NCI-H1105 treated with DMSO at 0.1 percent for 48 hours (cell line): ENCODE measurements around the gene DIP2C.
"Not testable (repeated sequence)": the region's sequence is repeated elsewhere in the genome, so short reads cannot be mapped to it uniquely, and the experiment has no call there.

Experiments
- DNase-seq: peaks from one replicate; lab custom pipeline; 2025; lab: John Stamatoyannopoulos, UW

DIP2C gene

DNA sequence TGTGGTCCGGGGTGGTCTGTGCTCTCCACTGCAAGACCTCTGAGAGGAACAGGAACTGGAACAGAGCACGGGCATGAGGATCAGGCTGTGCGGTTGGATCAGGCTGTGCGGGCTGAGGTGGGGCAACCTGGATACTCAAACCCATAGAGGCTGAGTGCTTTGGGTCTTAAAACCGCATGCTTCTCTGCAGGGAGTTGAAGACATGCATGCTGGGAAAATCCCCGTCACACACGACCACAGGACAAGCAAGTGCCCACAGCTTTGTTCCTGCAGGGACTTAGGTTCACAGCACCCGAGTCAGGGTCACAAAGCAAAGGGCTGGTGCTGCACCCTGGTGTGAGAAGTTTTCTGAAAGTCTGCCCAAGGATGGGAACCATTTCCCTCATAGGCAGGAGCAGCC, 333.0 kb downstream of the DIP2C start:
- no peak for DNase-seq

DNA sequence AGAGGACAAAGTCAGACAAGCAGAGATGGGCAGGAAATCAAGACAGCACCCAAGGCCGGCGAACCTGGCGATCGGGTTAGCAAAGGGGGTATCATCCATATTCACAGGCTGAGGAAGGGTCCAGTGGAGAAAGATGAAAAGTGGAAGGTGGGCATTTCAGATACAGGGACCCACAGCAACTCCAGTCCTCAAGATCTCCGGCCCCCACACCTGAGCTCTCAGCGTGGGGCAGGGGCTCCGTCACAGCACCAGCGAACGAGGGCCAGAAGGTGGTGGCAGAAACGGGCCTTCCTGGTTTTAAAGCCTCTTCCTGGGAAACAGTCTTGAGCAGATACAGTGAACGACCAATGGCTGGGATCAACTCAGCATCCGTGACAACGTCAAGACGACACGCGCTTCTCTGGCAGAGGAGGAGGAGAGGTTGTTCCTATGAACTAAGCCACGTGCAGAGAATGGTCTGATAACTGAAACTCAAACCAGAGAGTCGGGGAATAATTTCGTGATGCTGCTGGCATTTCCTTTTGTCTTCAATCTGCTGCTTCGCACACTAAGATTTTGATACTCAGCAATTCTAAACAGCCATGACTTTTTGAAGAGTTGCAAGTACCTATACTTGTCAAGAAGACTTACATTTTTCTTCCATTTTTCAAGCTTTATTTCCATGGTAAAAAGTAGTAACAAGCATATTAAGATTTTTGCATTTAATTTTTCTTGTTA, 334.4 kb downstream of the DIP2C start:
- no peak for DNase-seq

DNA sequence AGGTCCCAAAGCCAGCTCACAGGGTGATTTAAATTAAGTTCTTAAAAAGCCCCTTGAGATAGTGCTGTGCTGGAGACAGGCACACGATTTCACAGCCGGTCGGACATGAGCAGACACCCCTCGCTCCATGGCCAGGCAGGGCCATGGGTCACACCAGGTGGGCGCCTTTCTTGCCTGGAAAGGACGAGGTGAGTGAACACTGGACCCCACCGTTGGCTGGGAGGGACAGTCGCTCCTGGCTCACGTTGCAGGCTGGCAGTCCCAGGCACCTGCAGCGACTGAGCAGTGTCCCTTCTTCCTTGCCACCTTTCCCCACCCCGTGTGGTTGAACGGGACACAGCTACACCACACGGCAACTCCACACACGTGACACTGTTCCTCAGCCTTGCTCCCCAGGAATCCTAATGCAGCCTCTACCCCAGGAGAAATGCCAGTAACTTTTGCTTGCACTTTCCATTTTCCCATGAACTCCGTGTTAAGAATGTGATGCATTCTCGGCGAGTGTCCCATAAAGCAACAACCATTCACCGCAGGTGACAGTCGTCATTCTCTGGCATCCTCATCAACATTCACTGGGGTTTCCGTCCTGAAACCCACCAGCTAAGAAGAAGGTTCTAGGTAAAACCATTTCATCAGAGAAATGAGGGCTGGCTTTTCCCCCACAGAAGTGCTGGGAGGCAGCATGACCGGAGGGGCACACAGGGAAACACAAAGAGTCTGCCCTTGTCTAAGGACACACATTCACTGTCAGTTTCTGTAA, 336.8 kb downstream of the DIP2C start:
- DNase-seq = no peak

DNA sequence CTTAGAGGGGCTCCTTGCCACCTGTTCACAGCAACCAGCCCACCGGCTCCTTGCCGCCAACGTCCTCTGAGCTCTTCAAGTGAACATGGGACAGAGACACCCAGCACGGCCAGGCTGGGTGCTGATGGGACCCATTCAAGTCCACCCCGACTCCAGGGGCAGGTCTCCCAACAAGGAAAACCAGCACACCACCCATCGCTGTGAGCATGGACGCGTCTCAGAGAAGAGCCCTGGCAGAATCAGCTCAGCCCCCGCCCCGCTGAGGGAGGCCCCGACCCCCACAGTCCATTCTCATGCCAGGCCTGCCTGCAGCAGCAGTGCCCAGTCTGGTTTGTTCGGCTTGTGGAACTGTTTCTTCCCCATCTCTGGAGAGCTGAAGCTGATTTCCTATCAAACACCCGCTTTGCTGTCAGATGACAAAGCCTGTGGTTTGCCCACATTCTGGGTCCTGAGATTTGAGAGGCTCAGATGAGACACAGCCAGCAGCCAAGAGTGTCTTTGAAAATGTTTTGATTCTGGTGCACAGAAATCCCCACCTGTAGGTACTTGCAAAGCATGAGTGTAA, 337.6 kb downstream of the DIP2C start:
- DNase-seq = no peak

DNA sequence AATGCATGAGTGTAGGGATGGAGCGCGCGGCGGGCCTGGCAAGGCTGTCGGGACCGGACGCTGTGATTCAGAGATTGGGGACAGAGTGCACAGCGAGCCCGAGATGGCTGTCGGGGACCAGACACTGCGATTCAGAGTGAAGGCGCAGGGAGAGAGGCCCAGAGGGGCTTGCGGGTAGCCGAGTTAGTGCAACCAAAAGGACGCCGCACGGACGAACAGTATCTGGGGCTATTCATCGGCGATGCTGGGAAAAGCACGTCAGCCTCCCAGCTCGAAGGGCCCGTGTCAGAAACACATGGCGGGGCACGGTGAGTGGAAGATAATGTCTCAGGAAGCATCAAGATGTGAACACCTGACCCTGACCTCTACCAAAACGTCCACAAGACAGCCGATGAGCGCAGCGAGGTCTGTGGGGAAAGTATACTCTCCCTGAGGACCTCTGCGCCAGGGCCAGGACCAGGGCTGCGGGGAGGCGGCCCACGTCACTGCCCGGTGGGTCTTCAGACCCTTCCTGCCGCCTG, 338.4 kb downstream of the DIP2C start:
- DNase-seq = no peak

DNA sequence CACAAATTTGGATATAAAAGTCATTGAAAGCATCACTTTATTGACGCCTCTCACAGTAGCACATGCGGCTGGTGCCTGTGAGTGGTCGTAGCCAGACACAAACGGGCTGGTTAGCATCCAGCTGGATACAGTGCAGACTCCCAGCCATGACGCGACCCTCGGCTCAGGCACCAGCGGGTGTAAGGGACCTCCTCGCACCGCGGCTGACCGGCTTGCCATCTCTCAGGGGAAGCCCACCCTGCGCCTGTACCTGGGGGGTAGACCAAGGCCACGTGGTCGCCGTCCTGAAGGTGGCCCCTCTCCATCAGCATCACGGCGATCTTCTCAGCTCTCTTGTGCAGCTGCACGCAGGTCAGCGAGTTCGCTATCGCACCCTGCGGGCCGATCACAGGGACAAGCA, 340.4 kb downstream of the DIP2C start:
- DNase-seq = no peak

DNA sequence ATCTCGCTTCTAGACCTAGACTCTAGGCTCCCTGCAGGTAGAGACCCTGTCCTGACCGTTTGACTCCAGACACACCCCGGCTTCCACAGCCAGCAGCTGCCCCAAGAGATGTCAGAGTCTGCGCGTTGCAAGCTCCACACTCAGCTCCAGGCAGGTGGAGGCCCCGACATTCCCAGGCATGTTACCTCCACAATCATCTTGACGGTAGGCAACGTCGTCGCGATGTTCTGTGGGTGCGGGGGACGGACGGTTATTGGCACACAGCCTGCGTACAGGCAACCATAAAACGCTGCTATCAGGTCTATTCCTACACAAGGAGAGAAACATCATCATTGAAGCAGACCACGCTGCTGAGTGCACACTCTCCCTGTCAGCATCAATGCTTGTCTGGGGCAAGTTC, 341.0 kb downstream of the DIP2C start:
- DNase-seq = no peak

DNA sequence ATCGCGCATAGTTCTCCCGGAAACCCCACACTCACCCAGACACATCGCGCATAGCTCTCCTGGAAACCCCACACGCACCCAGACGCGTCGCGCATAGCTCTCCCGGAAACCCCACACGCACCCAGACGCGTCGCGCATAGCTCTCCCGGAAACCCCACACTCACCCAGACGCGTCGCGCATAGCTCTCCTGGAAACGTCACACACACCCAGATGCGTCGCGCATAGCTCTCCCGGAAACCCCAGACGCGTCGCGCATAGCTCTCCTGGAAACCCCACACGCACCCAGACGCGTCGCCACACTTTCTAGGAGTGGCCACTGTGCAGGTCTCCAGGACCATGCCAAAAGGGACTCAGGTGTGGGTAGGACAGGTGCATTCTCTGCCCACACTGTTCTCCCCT, 341.7 kb downstream of the DIP2C start:
- not testable (repeated sequence) for DNase-seq

DNA sequence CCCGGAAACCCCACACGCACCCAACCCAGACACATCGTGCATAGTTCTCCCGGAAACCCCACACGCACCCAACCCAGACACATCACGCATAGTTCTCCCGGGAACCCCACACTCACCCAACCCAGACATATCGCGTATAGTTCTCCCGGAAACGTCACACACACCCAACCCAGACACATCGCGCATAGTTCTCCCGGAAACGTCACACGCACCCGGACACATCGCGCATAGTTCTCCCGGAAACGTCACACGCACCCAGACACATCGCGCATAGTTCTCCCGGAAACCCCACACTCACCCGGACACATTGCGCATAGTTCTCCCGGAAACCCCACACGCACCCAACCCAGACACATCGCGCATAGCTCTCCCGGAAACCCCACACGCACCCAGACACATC, 342.3 kb downstream of the DIP2C start:
- DNase-seq = not testable (repeated sequence)

DNA sequence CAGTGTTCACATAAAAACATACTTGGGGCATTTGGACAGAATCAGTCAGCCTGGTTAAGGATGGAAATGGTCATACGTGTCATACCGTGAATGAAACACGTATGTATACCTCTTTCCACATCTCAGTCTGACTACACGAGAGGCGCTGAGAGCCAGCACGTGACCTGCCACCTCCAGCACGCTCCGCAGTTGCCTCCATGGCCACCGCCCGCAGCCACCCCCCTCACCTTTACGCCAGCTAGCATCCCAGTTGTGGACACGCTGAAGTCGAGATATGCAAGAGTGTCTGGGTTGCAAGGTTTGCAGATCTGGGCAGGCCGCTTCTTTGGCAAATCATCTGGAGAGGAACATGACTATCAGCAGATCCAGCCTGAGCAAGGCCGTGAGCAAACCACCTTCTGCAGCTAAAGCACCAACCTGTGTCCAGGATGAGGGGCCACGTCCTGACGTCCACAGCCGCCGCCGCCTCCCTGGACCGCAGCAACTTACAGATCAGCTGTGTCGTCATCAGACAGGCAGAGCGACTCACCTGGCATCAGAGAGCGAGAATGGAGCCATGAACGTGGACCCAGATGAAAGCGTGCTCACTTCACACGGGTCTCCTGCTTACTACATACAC, 344.8 kb downstream of the DIP2C start:
- no peak for DNase-seq

DNA sequence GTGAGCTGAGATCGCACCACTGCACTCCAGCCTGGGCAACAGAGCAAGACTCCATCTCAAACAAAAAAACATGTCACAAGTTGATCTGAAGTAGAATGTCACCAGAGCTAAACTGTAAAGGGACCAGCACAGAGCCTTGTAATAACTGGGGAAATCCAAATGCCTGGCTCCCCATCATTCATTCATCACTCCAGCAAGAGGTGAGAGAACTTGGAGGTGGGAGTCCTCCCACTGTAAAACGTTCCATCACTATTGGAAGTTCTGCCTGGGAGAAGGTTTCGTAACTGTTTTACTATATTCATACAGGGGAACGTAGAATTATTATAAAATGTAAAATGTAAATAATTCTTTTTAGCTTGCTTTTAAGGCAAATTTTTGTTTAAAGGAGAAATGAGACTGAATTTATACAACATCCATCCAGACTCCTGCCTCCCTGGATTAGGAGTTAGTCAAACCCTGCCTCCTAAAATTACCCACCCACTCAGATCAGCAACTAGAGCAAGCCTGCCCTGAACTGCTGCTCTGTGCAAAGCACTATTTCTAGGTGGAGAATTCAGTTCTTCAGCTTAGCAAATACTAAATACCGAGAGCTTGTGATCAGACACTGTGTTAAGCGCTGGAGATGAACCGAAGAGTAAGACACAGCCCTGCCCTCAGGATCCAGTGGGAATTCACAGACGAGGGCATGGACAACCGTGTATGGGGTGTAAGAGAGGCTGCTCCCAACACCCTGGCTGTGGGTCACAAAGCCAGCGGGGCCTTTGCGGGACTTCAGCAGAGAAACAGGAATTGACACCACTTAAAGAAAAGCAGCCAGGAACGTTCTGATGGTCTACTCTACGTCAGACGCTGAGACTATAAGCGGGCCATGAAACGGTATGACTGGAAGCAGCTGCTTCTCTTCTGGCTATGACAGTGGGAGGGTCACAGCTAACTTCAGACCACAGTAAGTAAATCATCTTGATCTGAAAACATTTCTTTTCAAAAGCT, 345.9 kb downstream of the DIP2C start:
- DNase-seq = no peak

DNA sequence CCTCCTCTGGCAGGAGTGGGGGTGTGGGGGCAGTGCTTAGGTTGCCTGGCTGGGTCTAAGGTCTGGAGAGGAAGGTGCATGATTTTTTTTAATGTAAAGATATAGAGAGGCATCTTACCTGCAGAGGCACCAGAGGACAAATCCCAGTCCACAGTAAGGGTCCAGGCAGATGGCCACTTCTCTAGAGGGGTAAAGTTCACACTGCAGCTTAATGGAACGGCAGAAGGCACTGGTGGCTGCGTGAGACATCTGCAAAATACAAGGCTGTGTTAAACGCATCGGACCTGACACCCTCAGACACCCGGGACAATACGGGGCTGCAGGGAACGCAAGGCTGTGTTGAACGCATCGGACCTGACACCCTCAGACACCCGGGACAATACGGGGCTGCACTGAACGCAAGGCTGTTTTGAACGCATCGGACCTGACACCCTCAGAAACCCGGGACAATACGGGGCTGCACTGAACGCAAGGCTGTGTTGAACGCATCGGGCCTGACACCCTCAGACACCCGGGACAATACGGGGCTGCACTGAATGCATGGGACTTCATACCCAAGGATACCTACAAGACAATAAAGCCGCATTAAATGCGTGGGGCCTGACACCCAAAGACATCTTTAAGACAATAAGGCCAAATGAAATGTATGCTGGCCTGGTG, 348.3 kb downstream of the DIP2C start:
- DNase-seq = no peak

DNA sequence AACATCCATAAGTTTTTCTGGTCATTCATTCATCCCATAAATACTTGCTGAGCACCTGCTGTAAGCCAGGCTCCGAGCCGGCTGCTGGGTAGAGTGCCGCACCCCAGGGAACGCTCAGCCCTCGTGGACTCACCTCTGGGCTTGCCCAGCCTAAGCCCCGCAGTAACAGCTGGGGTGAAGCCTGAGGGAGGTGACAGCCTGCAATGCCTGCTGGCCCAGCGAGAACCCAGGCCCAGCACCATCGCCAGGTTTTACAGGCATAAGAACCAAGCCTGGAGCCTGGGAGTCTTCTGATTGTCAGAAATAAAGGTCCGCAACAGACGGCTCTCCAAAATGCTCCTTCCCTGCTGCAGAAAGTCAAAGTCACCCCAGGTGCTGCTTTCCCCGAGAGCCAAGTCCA, 348.8 kb downstream of the DIP2C start:
- no peak for DNase-seq

DNA sequence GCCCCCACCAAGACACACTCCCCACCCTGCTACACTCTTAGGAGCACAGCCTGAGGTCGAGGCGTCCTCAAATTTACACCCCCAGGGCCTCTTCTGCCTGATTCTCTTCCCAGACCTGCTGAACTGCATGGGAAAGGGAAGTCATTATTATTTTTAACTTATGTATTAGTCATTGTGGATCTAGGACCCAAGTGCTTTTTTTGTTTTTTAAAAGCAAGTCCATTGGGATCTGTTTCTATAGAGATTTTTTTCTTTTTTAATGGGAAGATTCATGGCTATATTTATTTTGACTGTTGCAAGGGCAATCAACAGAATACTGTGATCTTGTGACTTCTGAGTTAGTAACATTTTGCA, 350.5 kb downstream of the DIP2C start:
- no peak for DNase-seq

DNA sequence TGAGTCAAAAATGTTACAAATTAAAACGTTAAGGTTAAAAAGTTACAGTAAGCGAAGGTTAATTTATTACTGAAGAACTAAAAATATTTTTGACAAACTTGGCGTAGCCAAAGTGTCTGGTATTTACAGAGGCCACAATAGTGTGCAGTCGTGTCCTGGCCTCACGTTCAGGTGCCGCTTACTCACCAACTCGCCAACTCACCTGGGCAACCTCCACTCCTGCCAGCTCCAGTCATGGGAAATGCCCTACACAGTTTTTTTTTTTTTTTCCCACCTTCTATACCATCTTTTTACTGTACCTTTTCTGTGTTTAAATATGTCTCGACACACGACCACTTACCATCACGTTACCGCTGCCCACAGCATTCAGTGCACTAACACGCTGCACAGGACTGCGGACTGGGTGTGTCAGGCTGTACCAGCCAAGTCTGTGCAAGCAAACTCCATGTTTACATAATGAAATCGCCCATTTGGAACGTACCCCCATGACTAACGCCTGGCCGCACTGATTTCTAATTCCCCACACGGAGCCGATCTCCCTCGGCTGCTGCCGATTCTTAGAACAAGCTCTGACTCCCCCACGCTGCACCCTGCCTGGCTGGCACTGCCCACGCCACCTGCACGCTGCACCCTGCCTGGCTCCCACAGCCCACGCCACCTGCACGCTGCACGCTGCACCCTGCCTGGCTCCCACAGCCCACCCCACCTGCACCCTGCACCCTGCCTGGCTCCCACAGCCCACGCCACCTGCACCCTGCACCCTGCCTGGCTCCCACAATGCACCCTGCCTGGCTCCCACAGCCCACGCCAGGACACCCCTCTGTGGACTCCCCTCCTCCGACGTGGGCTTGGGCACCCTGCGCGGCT, 351.1 kb downstream of the DIP2C start:
- DNase-seq = no peak

DNA sequence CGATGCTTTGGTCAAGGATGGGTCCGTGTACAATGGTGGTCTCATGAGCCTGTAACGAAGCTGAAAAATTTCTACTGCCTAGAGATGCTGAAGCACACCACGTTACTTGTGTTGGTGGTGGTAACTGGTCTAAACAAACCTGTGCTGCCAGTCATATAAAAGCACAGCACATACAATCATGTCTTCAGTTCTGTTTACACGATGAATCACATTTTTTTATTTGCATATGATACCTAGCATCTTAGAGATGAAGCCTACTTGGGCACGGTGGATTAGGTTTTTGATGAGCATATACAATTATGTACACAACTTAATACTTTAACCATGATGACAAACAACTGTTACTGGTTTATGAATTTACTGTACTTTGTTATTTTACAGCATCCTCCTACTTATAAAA, 353.2 kb downstream of the DIP2C start:
- DNase-seq = no peak

DNA sequence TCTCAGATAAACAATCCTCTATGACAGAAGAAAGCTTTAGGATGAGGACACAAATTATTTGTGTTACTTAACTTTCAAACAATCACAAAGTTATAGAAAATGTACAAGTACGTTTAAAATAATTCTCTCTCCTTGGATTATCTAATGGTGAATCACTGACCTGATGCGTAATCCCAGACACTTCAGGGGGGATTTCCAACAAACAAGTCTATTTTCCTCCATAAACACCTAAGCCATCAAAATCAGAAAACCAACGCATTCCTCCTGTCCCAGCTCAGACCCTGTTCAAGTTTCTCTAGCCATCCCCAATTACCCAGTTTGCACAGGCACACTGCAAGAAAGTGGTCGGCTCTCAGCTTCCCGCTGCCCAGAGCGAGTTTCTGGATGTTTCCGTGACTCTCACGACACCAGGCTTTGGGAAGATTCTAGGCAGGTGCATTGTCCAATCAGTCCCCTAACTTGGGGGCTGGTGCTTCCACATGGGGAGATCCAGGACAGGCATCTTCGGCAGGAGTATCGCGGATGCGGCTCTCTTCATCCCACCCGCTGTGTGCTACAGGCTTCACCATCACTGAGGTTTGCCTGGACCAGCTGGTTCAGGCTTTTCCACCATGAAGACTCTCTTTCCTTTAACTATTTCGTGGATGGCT, 354.2 kb downstream of the DIP2C start:
- no peak for DNase-seq

DNA sequence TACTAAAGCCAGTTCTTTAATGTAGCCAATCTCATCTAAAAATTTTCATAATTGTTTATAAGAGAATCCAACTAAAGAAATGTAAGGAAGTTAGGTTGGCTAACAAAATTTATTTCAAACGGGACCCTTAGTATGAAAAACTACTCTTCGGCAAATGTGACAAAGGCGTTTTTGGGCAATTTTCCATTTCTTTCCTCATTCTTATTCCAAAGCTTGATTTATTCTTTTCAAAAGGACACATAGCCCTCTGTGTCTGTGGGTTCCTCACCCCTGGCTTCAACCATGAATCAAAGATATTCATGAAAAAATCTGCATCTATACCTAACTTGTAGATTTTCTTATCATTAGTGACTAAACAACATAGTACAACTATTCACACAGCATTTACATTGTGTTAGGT, 358.3 kb downstream of the DIP2C start:
- DNase-seq = no peak

DNA sequence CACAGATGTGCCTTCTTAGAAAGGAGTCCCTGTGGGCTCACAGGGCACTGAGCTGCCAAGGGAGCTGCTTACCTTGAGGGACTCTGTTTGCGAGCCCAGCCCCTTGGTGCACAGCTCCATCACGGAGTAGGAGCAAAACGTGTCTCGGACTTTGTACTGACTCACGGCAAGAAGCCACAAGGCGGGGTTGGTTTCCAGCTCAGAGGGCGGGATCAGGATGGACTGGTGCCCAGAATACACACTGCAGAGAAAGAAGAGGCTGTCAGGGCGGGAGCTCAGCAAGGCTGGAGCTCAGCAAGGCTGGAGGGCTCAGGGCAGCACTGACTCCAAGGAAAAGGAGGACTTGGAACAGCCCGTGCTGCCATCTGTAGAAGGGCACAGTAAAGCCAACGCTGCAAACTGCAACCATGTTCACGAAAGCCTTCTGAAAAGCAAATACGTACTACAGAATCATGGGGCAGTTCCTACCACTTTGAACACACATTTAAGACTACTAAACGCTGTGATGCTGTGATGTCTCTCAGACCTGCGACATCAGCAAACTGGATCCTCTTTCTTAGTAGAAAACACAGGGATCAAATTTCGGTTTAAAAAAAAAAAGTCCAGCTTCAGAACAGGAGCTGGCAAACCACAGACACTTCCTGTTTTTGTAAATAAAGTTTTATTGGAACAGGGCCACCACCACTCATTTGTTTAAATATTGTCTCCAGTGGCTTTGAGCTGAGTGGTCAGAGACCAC, 359.9 kb downstream of the DIP2C start:
- peak; percentile 20 for DNase-seq
